ENCODE results near the gene ZNF654. TPM values are rescaled to one million over a fixed set of nuclear protein-coding genes. Genes with fewer than 3 reads are reported as not detected.

The ZNF654 gene
- total and polyA plus RNA-seq, 10 of the 15 experiments (the other 5 are each of a cell fraction or from before 2014, with no cell fraction given), result 2.7 to 14.2 (median 10.0) TPM

GRCh38 chr3:88149509-88150362 is 90.7 kb downstream of the ZNF654 start, which contains the start of gene C3orf38:
TSS of gene C3orf38 (plus strand) at chr3:88149959. CDS start at chr3:88150053, 94 bp downstream.
- intact Hi-C loops (cut with micrococcal nuclease; ENCODE audit: unreplicated experiment) (loop anchor here (2.0 kb wide), 1 partner anchor 91 kb away; the partner anchor contains the start of genes CGGBP1 and ZNF654), in situ Hi-C loops (cut with MboI) (no loop called here)
- DNase-seq (ENCODE audit: low read depth, low spot score) (peak; percentile 64), FAIRE-seq (peak; percentile 93), ATAC-seq (peak; percentile 88)
- ChIA-PET SMC1A (ENCODE audit: uncharacterized antibody, unreplicated experiment) (interaction anchor here (0.8 to 2.6 kb wide), 11 partner anchors 7 to 145 kb away, joined by 3 to 12 read pairs (median 4); partner anchors contain the start of genes CGGBP1 and ZNF654), CTCF (interaction anchor here (0.5 to 1.4 kb wide), 5 partner anchors 32 to 1291 kb away, joined by 3 to 5 read pairs (median 4); no protein-coding TSS in a partner anchor), RAD21 (ENCODE audit: unreplicated experiment) (interaction anchor here (0.6 to 1.9 kb wide), 4 partner anchors 37 to 117 kb away, joined by 3 to 5 read pairs (median 4); partner anchors contain the start of genes CGGBP1 and ZNF654), POLR2A (interaction anchor here (0.7 to 4.6 kb wide), 7 partner anchors 10 to 474 kb away, joined by 3 to 27 read pairs (median 4); partner anchors contain the start of genes CGGBP1 and ZNF654)
- TSS peak; percentile 73 for BruUV-seq (replicated peaks)
- H2AFZ ChIP-seq (ENCODE audit: control insufficient read depth, low read depth, low read length), result peak within 1 kb of the TSS; percentile 97
- no peaks in the 10 kb centered on the region for H3K36me3 ChIP-seq (ENCODE audit: control insufficient read depth in 2 of 2, insufficient read depth in 2 of 2, low read length in 1 of 2)
- H3K4me3 ChIP-seq, result peak within 1 kb of the TSS; percentile 77
- H3K27ac ChIP-seq (ENCODE audit: control insufficient read depth, insufficient read depth), result peak within 1 kb of the TSS; percentile 96
- H3K9ac ChIP-seq (ENCODE audit: control insufficient read depth, insufficient read depth, low read length), result peak within 1 kb of the TSS; percentile 92
- WGBS (ENCODE audit: insufficient coverage, insufficient replicate concordance, low lambda C conversion rate, missing lambda C conversion rate), result 1% methylated on average over 57 of the region's 57 CpGs
- peak within 1 kb of the TSS; percentile 82 for H3K4me2 ChIP-seq (ENCODE audit: control insufficient read depth, insufficient read depth)
- no peaks in the 10 kb centered on the region for H3K9me3 ChIP-seq (replicated peaks; ENCODE audit: control insufficient read depth, insufficient read depth, low read length)
- H3K4me1 ChIP-seq (ENCODE audit: control insufficient read depth, insufficient read depth, low read length), result no peaks in the 10 kb centered on the region; the same call in 1 of the 2 replicates
- peaks cover 56% of the 10 kb centered on the region for H3K79me2 ChIP-seq (ENCODE audit: control insufficient read depth, insufficient read depth, low read length)
- no peaks in the 10 kb centered on the region for H4K20me1 ChIP-seq (ENCODE audit: control insufficient read depth, insufficient read depth)
- no peaks in the 10 kb centered on the region for H3K27me3 ChIP-seq (replicated peaks in 1 of 2; ENCODE audit: control insufficient read depth in 2 of 2, insufficient read depth in 2 of 2, low read length in 1 of 2)
- peak; percentile 76; the same call in 1 of the 2 replicates for TF ChIP-seq HDGF (IDR thresholded peaks at IDR 0.05)
- TF ChIP-seq, protein P1, sequence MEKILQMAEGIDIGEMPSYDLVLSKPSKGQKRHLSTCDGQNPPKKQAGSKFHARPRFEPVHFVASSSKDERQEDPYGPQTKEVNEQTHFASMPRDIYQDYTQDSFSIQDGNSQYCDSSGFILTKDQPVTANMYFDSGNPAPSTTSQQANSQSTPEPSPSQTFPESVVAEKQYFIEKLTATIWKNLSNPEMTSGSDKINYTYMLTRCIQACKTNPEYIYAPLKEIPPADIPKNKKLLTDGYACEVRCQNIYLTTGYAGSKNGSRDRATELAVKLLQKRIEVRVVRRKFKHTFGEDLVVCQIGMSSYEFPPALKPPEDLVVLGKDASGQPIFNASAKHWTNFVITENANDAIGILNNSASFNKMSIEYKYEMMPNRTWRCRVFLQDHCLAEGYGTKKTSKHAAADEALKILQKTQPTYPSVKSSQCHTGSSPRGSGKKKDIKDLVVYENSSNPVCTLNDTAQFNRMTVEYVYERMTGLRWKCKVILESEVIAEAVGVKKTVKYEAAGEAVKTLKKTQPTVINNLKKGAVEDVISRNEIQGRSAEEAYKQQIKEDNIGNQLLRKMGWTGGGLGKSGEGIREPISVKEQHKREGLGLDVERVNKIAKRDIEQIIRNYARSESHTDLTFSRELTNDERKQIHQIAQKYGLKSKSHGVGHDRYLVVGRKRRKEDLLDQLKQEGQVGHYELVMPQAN (conservative IDR thresholded peaks at IDR 0.05), result peak; percentile 98
- TF ChIP-seq CHD1 (IDR thresholded peaks at IDR 0.05; ENCODE audit: low read depth, low read length), result peak; percentile 70; the same call in 1 of the 2 replicates
- TF ChIP-seq ZNF24 (IDR thresholded peaks at IDR 0.05), result peak; percentile 31; the same call in 1 of the 2 replicates
- TF ChIP-seq MTA2 (IDR thresholded peaks at IDR 0.05; ENCODE audit: low read depth), result peak; percentile 75
- TF ChIP-seq BCL11A (IDR thresholded peaks at IDR 0.05; ENCODE audit: low read depth, low read length), result no peak
- 0 out of 2 replicates have a peak, but pooled peaks have one; percentile 16 for TF ChIP-seq ZNF384 (IDR thresholded peaks at IDR 0.05; ENCODE audit: borderline replicate concordance, low read depth, low read length)
- TF ChIP-seq LARP7 (IDR thresholded peaks at IDR 0.05), result peak; percentile 76; the same call in 1 of the 2 replicates
- peak; percentile 90; the same call in 1 of the 2 replicates for TF ChIP-seq ZNF207 (IDR thresholded peaks at IDR 0.05; ENCODE audit: borderline replicate concordance)
- peak; percentile 75; the same call in 1 of the 2 replicates for TF ChIP-seq TARDBP (IDR thresholded peaks at IDR 0.05; ENCODE audit: borderline replicate concordance)
- peak; percentile 63; the same call in 1 of the 2 replicates for TF ChIP-seq SMAD5 (IDR thresholded peaks at IDR 0.05; ENCODE audit: low read depth)
- TF ChIP-seq, protein P2, sequence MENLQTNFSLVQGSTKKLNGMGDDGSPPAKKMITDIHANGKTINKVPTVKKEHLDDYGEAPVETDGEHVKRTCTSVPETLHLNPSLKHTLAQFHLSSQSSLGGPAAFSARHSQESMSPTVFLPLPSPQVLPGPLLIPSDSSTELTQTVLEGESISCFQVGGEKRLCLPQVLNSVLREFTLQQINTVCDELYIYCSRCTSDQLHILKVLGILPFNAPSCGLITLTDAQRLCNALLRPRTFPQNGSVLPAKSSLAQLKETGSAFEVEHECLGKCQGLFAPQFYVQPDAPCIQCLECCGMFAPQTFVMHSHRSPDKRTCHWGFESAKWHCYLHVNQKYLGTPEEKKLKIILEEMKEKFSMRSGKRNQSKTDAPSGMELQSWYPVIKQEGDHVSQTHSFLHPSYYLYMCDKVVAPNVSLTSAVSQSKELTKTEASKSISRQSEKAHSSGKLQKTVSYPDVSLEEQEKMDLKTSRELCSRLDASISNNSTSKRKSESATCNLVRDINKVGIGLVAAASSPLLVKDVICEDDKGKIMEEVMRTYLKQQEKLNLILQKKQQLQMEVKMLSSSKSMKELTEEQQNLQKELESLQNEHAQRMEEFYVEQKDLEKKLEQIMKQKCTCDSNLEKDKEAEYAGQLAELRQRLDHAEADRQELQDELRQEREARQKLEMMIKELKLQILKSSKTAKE (IDR thresholded peaks at IDR 0.05; ENCODE audit: low read depth, poor library complexity, severe bottlenecking), result no peak
- TF ChIP-seq IRF3 (IDR thresholded peaks at IDR 0.05), result no peak
- peak; percentile 96; the same call in 1 of the 2 replicates for TF ChIP-seq SIN3A (IDR thresholded peaks at IDR 0.05; ENCODE audit: low read depth, low read length)
- peak; percentile 95 for TF ChIP-seq IKZF1 (conservative IDR thresholded peaks at IDR 0.05)
- peak; percentile 82 for TF ChIP-seq POLR2A (IDR thresholded peaks at IDR 0.05; ENCODE audit: low read depth, low read length)
- peak; percentile 63 for TF ChIP-seq NR2C2 (IDR thresholded peaks at IDR 0.05; ENCODE audit: borderline replicate concordance, control insufficient read depth, insufficient read length, low read depth)
- peak; percentile 37; the same call in 1 of the 2 replicates for TF ChIP-seq PAX5 (IDR thresholded peaks at IDR 0.05; ENCODE audit: borderline replicate concordance, low read depth, low read length)
